ENCODE measurements around the gene POLN. TPM values are rescaled to one million over a fixed set of nuclear protein-coding genes. Genes with fewer than 3 reads are reported as not detected.

The POLN gene
- total RNA-seq, 3 donors from 2014 or later, result 0.61 to 2.3 (median 0.90) TPM

- Mint-ChIP-seq H3K36me3 (ENCODE audit: insufficient read depth) (no peaks in the 10 kb centered on the region), H3K4me1 (ENCODE audit: low read depth) (no peaks in the 10 kb centered on the region), H3K9me3 (no peaks in the 10 kb centered on the region), H3K4me3 (no peak overlapping the region), H3K27me3 (ENCODE audit: low read depth) (no peaks in the 10 kb centered on the region)
- ATAC-seq (no peak), DNase-seq (no peak)
These were observed 157.6 kb downstream of the POLN start for GRCh38 chr4:2084316-2084715.

GRCh38 chr4:2083826-2084160 lies 158.1 kb downstream of the POLN start:
- DNase-seq (no peak), ATAC-seq (no peak)
- no peaks in the 10 kb centered on the region for H3K36me3 Mint-ChIP-seq (ENCODE audit: insufficient read depth)
- no peaks in the 10 kb centered on the region for H3K9me3 Mint-ChIP-seq
- H3K4me1 Mint-ChIP-seq (ENCODE audit: low read depth), result no peaks in the 10 kb centered on the region
- no peak overlapping the region for H3K4me3 Mint-ChIP-seq
- H3K27me3 Mint-ChIP-seq (ENCODE audit: low read depth), result no peaks in the 10 kb centered on the region

- no peaks in the 10 kb centered on the region for H3K27me3 Mint-ChIP-seq (ENCODE audit: low read depth)
- no peak for DNase-seq
These were observed 158.7 kb downstream of the POLN start for GRCh38 chr4:2083116-2083825.

GRCh38 chr4:2082627-2083026 lies 159.3 kb downstream of the POLN start:
- Mint-ChIP-seq H3K9me3 (no peaks in the 10 kb centered on the region), H3K4me3 (no peak overlapping the region), H3K27me3 (ENCODE audit: low read depth) (no peaks in the 10 kb centered on the region), H3K36me3 (ENCODE audit: insufficient read depth) (no peaks in the 10 kb centered on the region), H3K4me1 (ENCODE audit: low read depth) (no peaks in the 10 kb centered on the region)
- no peak for ATAC-seq
- no peak for DNase-seq

More at GRCh38 chr4:2083116-2083825, 158.7 kb downstream of the POLN start:
- H3K36me3 Mint-ChIP-seq (ENCODE audit: insufficient read depth), result no peaks in the 10 kb centered on the region
- H3K4me3 Mint-ChIP-seq, result no peak overlapping the region
- ATAC-seq, result no peak
- H3K9me3 Mint-ChIP-seq, result no peaks in the 10 kb centered on the region
- no peaks in the 10 kb centered on the region for H3K4me1 Mint-ChIP-seq (ENCODE audit: low read depth)

- H3K4me1 Mint-ChIP-seq (ENCODE audit: low read depth), result no peaks in the 10 kb centered on the region
- ATAC-seq (no peak), DNase-seq (no peak)
- no peaks in the 10 kb centered on the region for H3K27me3 Mint-ChIP-seq (ENCODE audit: low read depth)
- no peaks in the 10 kb centered on the region for H3K9me3 Mint-ChIP-seq
- H3K36me3 Mint-ChIP-seq (ENCODE audit: insufficient read depth), result no peaks in the 10 kb centered on the region
- no peak overlapping the region for H3K4me3 Mint-ChIP-seq
These were observed 159.8 kb downstream of the POLN start for GRCh38 chr4:2082118-2082517.

- H3K4me1 Mint-ChIP-seq (ENCODE audit: low read depth), result no peaks in the 10 kb centered on the region
- DNase-seq (no peak), ATAC-seq (no peak)
- H3K9me3 Mint-ChIP-seq, result no peaks in the 10 kb centered on the region
- no peaks in the 10 kb centered on the region for H3K36me3 Mint-ChIP-seq (ENCODE audit: insufficient read depth)
- no peak overlapping the region for H3K4me3 Mint-ChIP-seq
- H3K27me3 Mint-ChIP-seq (ENCODE audit: low read depth), result no peaks in the 10 kb centered on the region
These were observed 160.4 kb downstream of the POLN start for GRCh38 chr4:2081540-2081939.

GRCh38 chr4:2080429-2081300 lies 161.3 kb downstream of the POLN start:
- Mint-ChIP-seq H3K9me3 (no peaks in the 10 kb centered on the region), H3K4me1 (ENCODE audit: low read depth) (no peaks in the 10 kb centered on the region), H3K36me3 (ENCODE audit: insufficient read depth) (no peaks in the 10 kb centered on the region), H3K27me3 (ENCODE audit: low read depth) (no peaks in the 10 kb centered on the region), H3K4me3 (no peak overlapping the region)
- DNase-seq (no peak), ATAC-seq (no peak)

GRCh38 chr4:2079926-2080325 lies 162.0 kb downstream of the POLN start:
- Mint-ChIP-seq H3K27me3 (ENCODE audit: low read depth) (no peaks in the 10 kb centered on the region), H3K4me1 (ENCODE audit: low read depth) (no peaks in the 10 kb centered on the region)
- DNase-seq, result no peak

GRCh38 chr4:2079006-2079405 lies 162.9 kb downstream of the POLN start:
- H3K4me1 Mint-ChIP-seq (ENCODE audit: low read depth), result no peaks in the 10 kb centered on the region
- no peaks in the 10 kb centered on the region for H3K27me3 Mint-ChIP-seq (ENCODE audit: low read depth)
- ATAC-seq (no peak), DNase-seq (no peak)
- no peaks in the 10 kb centered on the region for H3K9me3 Mint-ChIP-seq
- no peak overlapping the region for H3K4me3 Mint-ChIP-seq
- no peaks in the 10 kb centered on the region for H3K36me3 Mint-ChIP-seq (ENCODE audit: insufficient read depth)

More at GRCh38 chr4:2079926-2080325, 162.0 kb downstream of the POLN start:
- Mint-ChIP-seq H3K9me3 (no peaks in the 10 kb centered on the region), H3K36me3 (ENCODE audit: insufficient read depth) (no peaks in the 10 kb centered on the region), H3K4me3 (no peak overlapping the region)
- no peak for ATAC-seq

GRCh38 chr4:2078584-2078983 lies 163.3 kb downstream of the POLN start:
- Mint-ChIP-seq H3K36me3 (ENCODE audit: insufficient read depth) (no peaks in the 10 kb centered on the region), H3K4me3 (no peak overlapping the region), H3K4me1 (ENCODE audit: low read depth) (no peaks in the 10 kb centered on the region), H3K27me3 (ENCODE audit: low read depth) (no peaks in the 10 kb centered on the region), H3K9me3 (no peaks in the 10 kb centered on the region)
- DNase-seq (no peak), ATAC-seq (no peak)

GRCh38 chr4:2077537-2078460 lies 164.1 kb downstream of the POLN start:
- no peaks in the 10 kb centered on the region for H3K4me1 Mint-ChIP-seq (ENCODE audit: low read depth)
- ATAC-seq (no peak), DNase-seq (no peak)
- no peaks in the 10 kb centered on the region for H3K27me3 Mint-ChIP-seq (ENCODE audit: low read depth)
- H3K36me3 Mint-ChIP-seq (ENCODE audit: insufficient read depth), result no peaks in the 10 kb centered on the region
- H3K9me3 Mint-ChIP-seq, result no peaks in the 10 kb centered on the region
- H3K4me3 Mint-ChIP-seq, result no peak overlapping the region

GRCh38 chr4:2076908-2077536 lies 164.9 kb downstream of the POLN start:
- Mint-ChIP-seq H3K4me3 (no peak overlapping the region), H3K36me3 (ENCODE audit: insufficient read depth) (no peaks in the 10 kb centered on the region), H3K4me1 (ENCODE audit: low read depth) (no peaks in the 10 kb centered on the region), H3K9me3 (no peaks in the 10 kb centered on the region), H3K27me3 (ENCODE audit: low read depth) (no peaks in the 10 kb centered on the region)
- DNase-seq (no peak), ATAC-seq (no peak)

GRCh38 chr4:2075987-2076907 lies 165.7 kb downstream of the POLN start:
- no peak for ATAC-seq
- no peaks in the 10 kb centered on the region for H3K9me3 Mint-ChIP-seq
- no peaks in the 10 kb centered on the region for H3K27me3 Mint-ChIP-seq (ENCODE audit: low read depth)
- H3K4me3 Mint-ChIP-seq, result no peak overlapping the region
- no peaks in the 10 kb centered on the region for H3K4me1 Mint-ChIP-seq (ENCODE audit: low read depth)
- no peaks in the 10 kb centered on the region for H3K36me3 Mint-ChIP-seq (ENCODE audit: insufficient read depth)
- no peak for DNase-seq
